Spleen (tissue), 7 donors: Measurements from ENCODE around the gene PTPRE.
"Not testable (repeated sequence)": the region's sequence is repeated elsewhere in the genome, so short reads cannot be mapped to it uniquely, and the experiment has no call there.

Experiments
- POLR2A ChIP-seq, 3 donors: fragments of 450-650 bp; IDR thresholded peaks; one replicate each; pipeline ENCODE4 v1.5.1; 2017; ENCODE audit warnings: antibody characterized with exemption in 3 of 3, mild to moderate bottlenecking in 1 of 3
- TF ChIP-seq, protein P1 (sequence below), 11 experiments: fragments of 200-600 bp in 7 of 11; fragments of 450-650 bp in 4 of 11; sonication (generic) in 4 of 11; IDR thresholded peaks in 8 of 11; conservative IDR thresholded peaks in 3 of 11; 1 replicate in 7 of 11; 2 replicates in 4 of 11; pipeline versions ENCODE4 v1.4.0 to v1.8.0; 2016 to 2021; ENCODE audit warnings: antibody characterized with exemption in 11 of 11, inconsistent platforms in 4 of 11, mild to moderate bottlenecking in 1 of 11
- donor health status: DM: no; HTN: no; CAD: no; lungs with moderate emphysema.
- donor health status: DM: no; HTN: no; CAD: no.
- donor health status: DM: no; HTN: no; CAD: no.

DNA sequence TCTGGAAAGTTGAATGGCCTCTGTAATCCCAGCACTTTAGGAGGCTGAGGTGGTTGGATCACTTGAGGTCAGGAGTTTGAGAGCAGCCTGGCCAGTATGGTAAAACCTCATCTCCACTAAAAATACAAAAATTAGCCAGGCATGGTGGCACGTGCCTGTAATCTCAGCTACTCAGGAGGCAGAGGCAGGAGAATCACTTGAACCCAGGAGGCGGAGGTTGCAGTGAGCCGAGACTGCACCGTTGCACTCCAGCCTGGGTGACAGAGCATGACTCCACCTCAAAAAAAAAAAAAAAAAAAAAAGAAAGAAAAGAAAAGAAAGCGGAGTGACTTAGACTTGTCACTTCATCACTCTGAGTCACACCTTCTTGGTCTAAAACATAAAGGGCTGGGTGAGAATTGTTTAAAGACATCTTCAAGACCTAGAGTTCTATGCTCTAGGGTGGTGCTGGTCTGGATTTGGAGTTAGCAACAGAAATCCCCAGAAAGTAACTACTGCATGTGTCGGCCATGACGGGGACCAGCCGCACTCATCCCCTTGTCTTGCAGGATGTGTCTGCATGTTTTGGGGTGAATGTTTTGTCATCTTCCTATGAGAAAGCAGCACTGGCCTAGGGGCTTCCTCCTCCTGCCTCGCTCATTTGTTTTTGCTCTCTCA is 83.4 kb downstream of the PTPRE start:
- not testable (repeated sequence) for TF ChIP-seq POLR2A (IDR thresholded peaks at IDR 0.05)
- TF ChIP-seq, protein P1, sequence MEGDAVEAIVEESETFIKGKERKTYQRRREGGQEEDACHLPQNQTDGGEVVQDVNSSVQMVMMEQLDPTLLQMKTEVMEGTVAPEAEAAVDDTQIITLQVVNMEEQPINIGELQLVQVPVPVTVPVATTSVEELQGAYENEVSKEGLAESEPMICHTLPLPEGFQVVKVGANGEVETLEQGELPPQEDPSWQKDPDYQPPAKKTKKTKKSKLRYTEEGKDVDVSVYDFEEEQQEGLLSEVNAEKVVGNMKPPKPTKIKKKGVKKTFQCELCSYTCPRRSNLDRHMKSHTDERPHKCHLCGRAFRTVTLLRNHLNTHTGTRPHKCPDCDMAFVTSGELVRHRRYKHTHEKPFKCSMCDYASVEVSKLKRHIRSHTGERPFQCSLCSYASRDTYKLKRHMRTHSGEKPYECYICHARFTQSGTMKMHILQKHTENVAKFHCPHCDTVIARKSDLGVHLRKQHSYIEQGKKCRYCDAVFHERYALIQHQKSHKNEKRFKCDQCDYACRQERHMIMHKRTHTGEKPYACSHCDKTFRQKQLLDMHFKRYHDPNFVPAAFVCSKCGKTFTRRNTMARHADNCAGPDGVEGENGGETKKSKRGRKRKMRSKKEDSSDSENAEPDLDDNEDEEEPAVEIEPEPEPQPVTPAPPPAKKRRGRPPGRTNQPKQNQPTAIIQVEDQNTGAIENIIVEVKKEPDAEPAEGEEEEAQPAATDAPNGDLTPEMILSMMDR (IDR thresholded peaks at IDR 0.05 in 8 of 11, conservative IDR thresholded peaks at IDR 0.05 in 3 of 11) = not testable (repeated sequence)
